GM06990 (cell line): Measurements from ENCODE around the gene RASA3.

Experiments
- DNase-seq: peaks from one replicate; pipeline ENCODE4 v3.0.0-alpha.2; 2011; ENCODE audit not compliant: insufficient read length; ENCODE audit errors: extremely low read depth
- H3K27me3 ChIP-seq: replicated peaks from 2 replicates; pipeline ENCODE4 v1.6.0; 2011; ENCODE audit warnings: low read length; ENCODE audit not compliant: control insufficient read depth, insufficient read depth
- H3K36me3 ChIP-seq: 2 replicates; pipeline ENCODE4 v1.5.1; 2011; ENCODE audit warnings: low read length; ENCODE audit not compliant: control insufficient read depth, insufficient read depth
- H3K4me3 ChIP-seq: replicated peaks from 2 replicates; pipeline ENCODE4 v1.5.1; 2011; ENCODE audit warnings: low read depth, mild to moderate bottlenecking, control low read depth, low read length
- CTCF ChIP-seq: IDR thresholded peaks from 2 replicates; pipeline ENCODE4 v1.5.1; 2011; ENCODE audit warnings: low read length, control low read depth, mild to moderate bottlenecking, inconsistent platforms; ENCODE audit not compliant: insufficient read depth, poor library complexity, severe bottlenecking

Gene RASA3

GRCh38 chr13:114122127-114122511 is 10.3 kb downstream of the RASA3 start:
- TF ChIP-seq CTCF: no peak
- H3K36me3 ChIP-seq: peaks cover 1% of the 10 kb centered on the region
- no peak overlapping the region for H3K4me3 ChIP-seq
- no peak for DNase-seq
- no peaks in the 10 kb centered on the region for H3K27me3 ChIP-seq

- DNase-seq: no peak
- Histone ChIP-seq H3K27me3 (no peaks in the 10 kb centered on the region), H3K4me3 (no peak overlapping the region), H3K36me3 (peaks cover 1% of the 10 kb centered on the region)
- no peak for TF ChIP-seq CTCF
These were observed 10.8 kb downstream of the RASA3 start for GRCh38 chr13:114121496-114122126.

GRCh38 chr13:114121031-114121430 is 11.4 kb downstream of the RASA3 start:
- Histone ChIP-seq H3K4me3 (no peak overlapping the region), H3K36me3 (peaks cover 1% of the 10 kb centered on the region), H3K27me3 (no peaks in the 10 kb centered on the region)
- no peak for DNase-seq
- TF ChIP-seq CTCF: no peak

- TF ChIP-seq CTCF: no peak
- peaks cover 3% of the 10 kb centered on the region for H3K36me3 ChIP-seq
- no peak for DNase-seq
- H3K4me3 ChIP-seq: no peak overlapping the region
- H3K27me3 ChIP-seq: no peaks in the 10 kb centered on the region
These were observed 11.8 kb downstream of the RASA3 start for GRCh38 chr13:114120591-114121011.

DNA sequence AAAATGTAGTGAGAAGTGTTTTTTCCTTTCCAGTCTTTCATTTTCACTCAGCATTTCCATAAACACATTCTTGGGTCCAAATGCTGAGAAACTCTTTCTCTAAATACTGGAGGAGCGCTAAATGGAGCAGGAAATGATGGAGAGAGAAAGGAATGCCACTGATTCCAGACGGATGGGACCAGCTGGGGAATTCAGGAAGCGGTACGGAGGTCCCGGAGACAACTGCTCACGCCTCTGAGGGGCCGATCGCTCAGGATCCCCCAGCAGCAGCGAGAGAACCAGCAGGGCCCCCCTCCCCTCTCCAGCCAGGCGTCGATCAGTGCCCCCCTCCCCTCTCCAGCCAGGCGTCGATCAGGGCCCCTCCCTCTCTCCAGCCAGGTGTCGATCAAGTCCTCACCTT is 13.2 kb downstream of the RASA3 start:
- H3K4me3 ChIP-seq: no peak overlapping the region
- no peak for DNase-seq

More for the DNA sequence above, 13.2 kb downstream of the RASA3 start:
- Histone ChIP-seq H3K27me3 (no peaks in the 10 kb centered on the region), H3K36me3 (peaks cover 4% of the 10 kb centered on the region)
- no peak for TF ChIP-seq CTCF
